Lung (tissue), 12 donors: Measurements from ENCODE around the gene AUH. TPM values are rescaled to one million over a fixed set of nuclear protein-coding genes. Genes with fewer than 3 reads are reported as not detected.

Experiments
- ATAC-seq: fragments of 200-7000 bp; cut with Tn5 transposase; one replicate; pipeline ENCODE4 v1.9.1; 2020; ENCODE audit warnings: moderate number of reproducible peaks; ENCODE audit not compliant: insufficient read depth, low FRiP score
- DNase-seq, 3 donors: peaks; one replicate each; pipeline ENCODE4 v3.0.0-alpha.2; 2013 to 2017
- H3K27ac ChIP-seq, 2 donors: one replicate each; pipeline ENCODE4 v1.5.1; 2013; ENCODE audit warnings: mild to moderate bottlenecking in 2 of 2, moderate library complexity in 2 of 2, control low read depth in 1 of 2, inconsistent platforms in 1 of 2, low read depth in 1 of 2, low read length in 1 of 2
- H3K27me3 ChIP-seq, 3 donors: one replicate each; pipeline ENCODE4 v1.5.1; 2013; ENCODE audit warnings: low read length in 2 of 3; ENCODE audit not compliant: control insufficient read depth in 3 of 3, insufficient read depth in 3 of 3
- H3K36me3 ChIP-seq, 4 donors: one replicate each; pipeline ENCODE4 v1.5.1; 2013; ENCODE audit warnings: low read length in 4 of 4, mild to moderate bottlenecking in 1 of 4, moderate library complexity in 1 of 4; ENCODE audit not compliant: control insufficient read depth in 4 of 4, insufficient read depth in 4 of 4
- H3K4me1 ChIP-seq, 5 donors: one replicate each; pipeline ENCODE4 v1.5.1; 2013; ENCODE audit warnings: low read length in 5 of 5, mild to moderate bottlenecking in 2 of 5, moderate library complexity in 1 of 5; ENCODE audit not compliant: control insufficient read depth in 5 of 5, insufficient read depth in 5 of 5
- H3K4me3 ChIP-seq: one replicate; pipeline ENCODE4 v1.5.1; 2013; ENCODE audit warnings: mild to moderate bottlenecking, control low read depth, moderate library complexity
- H3K9ac ChIP-seq, 2 donors: one replicate each; pipeline ENCODE4 v1.5.1; 2013; ENCODE audit warnings: low read length in 2 of 2, control low read depth in 1 of 2; ENCODE audit not compliant: insufficient read depth in 1 of 2
- H3K9me3 ChIP-seq, 4 donors: one replicate each; pipeline ENCODE4 v1.5.1; 2013; ENCODE audit warnings: low read length in 3 of 4, mild to moderate bottlenecking in 1 of 4, moderate library complexity in 1 of 4; ENCODE audit not compliant: control insufficient read depth in 4 of 4, insufficient read depth in 3 of 4
- CTCF ChIP-seq: IDR thresholded peaks from 2 replicates; pipeline ENCODE4 v1.5.1; 2012; ENCODE audit warnings: mild to moderate bottlenecking; ENCODE audit errors: control extremely low read depth, extremely low read depth
- WGBS, 2 donors: extraction: QIAGEN DNeasy Blood & Tissue Kit; methylation state at CpG; one replicate each; pipeline ENCODE4 v1.1.7; 2013; 5-methylcytosine and 5-hydroxymethylcytosine counted together
- polyA plus RNA-seq, 2 donors: library from polyadenylated mRNA; stranded (reverse); fragments of 200-250 nt; gene quantifications; one replicate each; pipeline ENCODE4 v1.2.1, GENCODE V29; 2013
- total RNA-seq, 2 donors: library from RNA; depleted of rRNA in 1 of 2; stranded (reverse); fragments of >200 nt in 1 of 2; gene quantifications; one replicate each; pipeline ENCODE4 v1.2.1, GENCODE V29; 2014 to 2021
- donor health status: control.
- donor health status: control.
- donor health status: Bipolar disorder and iron deficiency.
- donor health status: healthy.
- donor health status: DM: yes; HTN: yes; CAD: no.

The AUH gene
- total and polyA plus RNA-seq, 4 donors = 10.5 to 76.8 (median 16.2) TPM

- no peaks in the 10 kb centered on the region for H3K27me3 ChIP-seq
- H3K4me3 ChIP-seq = no peak overlapping the region
- no peak overlapping the region for H3K9ac ChIP-seq
- peaks cover 0 to 5% (median 3%) of the 10 kb centered on the region in 4 donors for H3K36me3 ChIP-seq
- H3K4me1 ChIP-seq = peaks cover 0 to 10% (median 6%) of the 10 kb centered on the region in 5 donors
- TF ChIP-seq CTCF = no peak
- WGBS, 2 donors = 81 to 90% methylated on average over 5 of the region's 5 CpGs
- no peaks in the 10 kb centered on the region for H3K9me3 ChIP-seq
- no peak for ATAC-seq
- peak overlapping the region in 1 of 2 donors; percentile 12 for H3K27ac ChIP-seq
- peak in 2 of 3 donors; percentile 29 to 67 for DNase-seq
Observed at GRCh38 chr9:91246846-91247245, 114.9 kb downstream of the AUH start.

- no peak for DNase-seq
- Histone ChIP-seq H3K36me3 (peaks cover 0 to 4% (median under 1%) of the 10 kb centered on the region in 4 donors), H3K27ac (no peak overlapping the region), H3K9me3 (no peaks in the 10 kb centered on the region), H3K9ac (no peak overlapping the region), H3K4me3 (no peak overlapping the region), H3K4me1 (peaks cover 0 to 10% (median 6%) of the 10 kb centered on the region in 5 donors), H3K27me3 (no peaks in the 10 kb centered on the region)
- 73 to 82% methylated on average over 8 of the region's 8 CpGs for WGBS, 2 donors
- no peak for TF ChIP-seq CTCF
- no peak for ATAC-seq
Observed at GRCh38 chr9:91245431-91246313, 116.0 kb downstream of the AUH start.

- no peak for ATAC-seq
- Histone ChIP-seq H3K9ac (no peak overlapping the region), H3K9me3 (no peaks in the 10 kb centered on the region), H3K4me1 (peaks cover 0 to 10% (median 3%) of the 10 kb centered on the region in 5 donors), H3K36me3 (peaks cover 0 to 4% (median under 1%) of the 10 kb centered on the region in 4 donors), H3K27me3 (no peaks in the 10 kb centered on the region), H3K27ac (no peak overlapping the region), H3K4me3 (no peak overlapping the region)
- WGBS, 2 donors = 97 to 98% methylated on average over 2 of the region's 2 CpGs
- TF ChIP-seq CTCF = no peak
- no peak for DNase-seq
Observed at GRCh38 chr9:91243029-91243428, 118.7 kb downstream of the AUH start.
